ENCODE data around the gene YBX3. TPM values are rescaled to one million over a fixed set of nuclear protein-coding genes. Genes with fewer than 3 reads are reported as not detected.

The YBX3 gene
- total and polyA plus RNA-seq, 2 of the 13 experiments (the other 11 are each of a cell fraction or from before 2014, with no cell fraction given) = 77.5 to 99.6 TPM

DNA sequence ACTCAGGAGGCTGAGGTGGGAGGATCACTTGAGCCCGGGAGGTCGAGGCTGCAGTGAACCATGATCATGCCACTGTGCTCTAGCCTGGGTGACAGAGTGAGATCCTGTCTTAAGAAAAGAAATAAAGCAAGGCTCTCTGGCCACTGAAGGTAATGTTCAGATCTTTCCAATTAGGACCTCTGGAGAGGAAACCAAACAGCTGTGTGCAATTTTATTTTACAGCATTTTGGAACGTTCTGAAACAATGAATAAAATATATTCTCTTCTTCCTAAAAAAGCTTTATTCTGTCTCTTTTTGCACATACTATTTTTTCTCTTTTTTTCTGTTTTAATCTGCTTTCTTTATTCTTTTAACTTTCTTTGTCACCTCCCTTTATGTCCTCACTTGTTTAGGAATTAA lies 5.0 kb upstream of the YBX3 start:
- Histone ChIP-seq H3K4me2 (ENCODE audit: low read depth, low read length) (no peak overlapping the region), H3K27me3 (ENCODE audit: control insufficient read depth in 1 of 2, insufficient read depth in 2 of 2, low read length in 2 of 2) (peaks cover 0 to 37% of the 10 kb centered on the region in 2 experiments; a peak in 3 of 5 replicates), H3K36me3 (replicated peaks in 1 of 2; ENCODE audit: control insufficient read depth in 1 of 2, insufficient read depth in 2 of 2, low read length in 2 of 2) (no peaks in the 10 kb centered on the region), H3K9me3 (ENCODE audit: low read length) (no peaks in the 10 kb centered on the region), H3K4me1 (ENCODE audit: insufficient read depth, low read length) (peaks cover 10% of the 10 kb centered on the region), H3K79me2 (ENCODE audit: insufficient read depth, low read length) (peaks cover 4% of the 10 kb centered on the region), H3K27ac (ENCODE audit: extremely low read length, insufficient read depth, low read length) (no peak overlapping the region), H4K20me1 (ENCODE audit: insufficient read depth, low read length) (no peaks in the 10 kb centered on the region), H2AFZ (ENCODE audit: low read length) (no peak overlapping the region), H3K9ac (ENCODE audit: insufficient read depth, low read depth, low read length) (no peak overlapping the region), H3K4me3 (replicated peaks in 1 of 3; ENCODE audit: insufficient read depth in 1 of 3, low read depth in 2 of 3, low read length in 3 of 3) (no peak overlapping the region)
- no peak for DNase-seq (ENCODE audit: low spot score)
- TF ChIP-seq HMG20B (CRISPR knock-in tag; conservative IDR thresholded peaks at IDR 0.05) (no peak), NCOA1 (CRISPR knock-in tag; IDR thresholded peaks at IDR 0.05) (no peak), MBD4 (IDR thresholded peaks at IDR 0.05; ENCODE audit: borderline replicate concordance, low read length) (no peak), PRDM4 (CRISPR knock-in tag; IDR thresholded peaks at IDR 0.05; ENCODE audit: borderline replicate concordance) (no peak), MXD3 (CRISPR knock-in tag; IDR thresholded peaks at IDR 0.05) (no peak), KDM5B (CRISPR knock-in tag; IDR thresholded peaks at IDR 0.05; ENCODE audit: borderline replicate concordance) (no peak), FOXA1 (IDR thresholded peaks at IDR 0.05) (no peak), FOXA1 (CRISPR knock-in tag; IDR thresholded peaks at IDR 0.05) (no peak), ZNF207 (IDR thresholded peaks at IDR 0.05; ENCODE audit: borderline replicate concordance) (no peak), BRCA1 (CRISPR knock-in tag; IDR thresholded peaks at IDR 0.05) (no peak), PHF21A (CRISPR knock-in tag; IDR thresholded peaks at IDR 0.05) (no peak), NCOR1 (IDR thresholded peaks at IDR 0.05; ENCODE audit: borderline replicate concordance, low read length) (no peak), DR1 (CRISPR knock-in tag; IDR thresholded peaks at IDR 0.05) (no peak), MNT (IDR thresholded peaks at IDR 0.05) (no peak)
- TF ChIP-seq, protein P1, sequence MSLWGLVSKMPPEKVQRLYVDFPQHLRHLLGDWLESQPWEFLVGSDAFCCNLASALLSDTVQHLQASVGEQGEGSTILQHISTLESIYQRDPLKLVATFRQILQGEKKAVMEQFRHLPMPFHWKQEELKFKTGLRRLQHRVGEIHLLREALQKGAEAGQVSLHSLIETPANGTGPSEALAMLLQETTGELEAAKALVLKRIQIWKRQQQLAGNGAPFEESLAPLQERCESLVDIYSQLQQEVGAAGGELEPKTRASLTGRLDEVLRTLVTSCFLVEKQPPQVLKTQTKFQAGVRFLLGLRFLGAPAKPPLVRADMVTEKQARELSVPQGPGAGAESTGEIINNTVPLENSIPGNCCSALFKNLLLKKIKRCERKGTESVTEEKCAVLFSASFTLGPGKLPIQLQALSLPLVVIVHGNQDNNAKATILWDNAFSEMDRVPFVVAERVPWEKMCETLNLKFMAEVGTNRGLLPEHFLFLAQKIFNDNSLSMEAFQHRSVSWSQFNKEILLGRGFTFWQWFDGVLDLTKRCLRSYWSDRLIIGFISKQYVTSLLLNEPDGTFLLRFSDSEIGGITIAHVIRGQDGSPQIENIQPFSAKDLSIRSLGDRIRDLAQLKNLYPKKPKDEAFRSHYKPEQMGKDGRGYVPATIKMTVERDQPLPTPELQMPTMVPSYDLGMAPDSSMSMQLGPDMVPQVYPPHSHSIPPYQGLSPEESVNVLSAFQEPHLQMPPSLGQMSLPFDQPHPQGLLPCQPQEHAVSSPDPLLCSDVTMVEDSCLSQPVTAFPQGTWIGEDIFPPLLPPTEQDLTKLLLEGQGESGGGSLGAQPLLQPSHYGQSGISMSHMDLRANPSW (CRISPR knock-in tag; IDR thresholded peaks at IDR 0.05; ENCODE audit: borderline replicate concordance) = no peak
- TF ChIP-seq, protein P2, sequence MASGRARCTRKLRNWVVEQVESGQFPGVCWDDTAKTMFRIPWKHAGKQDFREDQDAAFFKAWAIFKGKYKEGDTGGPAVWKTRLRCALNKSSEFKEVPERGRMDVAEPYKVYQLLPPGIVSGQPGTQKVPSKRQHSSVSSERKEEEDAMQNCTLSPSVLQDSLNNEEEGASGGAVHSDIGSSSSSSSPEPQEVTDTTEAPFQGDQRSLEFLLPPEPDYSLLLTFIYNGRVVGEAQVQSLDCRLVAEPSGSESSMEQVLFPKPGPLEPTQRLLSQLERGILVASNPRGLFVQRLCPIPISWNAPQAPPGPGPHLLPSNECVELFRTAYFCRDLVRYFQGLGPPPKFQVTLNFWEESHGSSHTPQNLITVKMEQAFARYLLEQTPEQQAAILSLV (CRISPR knock-in tag; IDR thresholded peaks at IDR 0.05; ENCODE audit: borderline replicate concordance) = no peak
- TF ChIP-seq, protein P3, sequence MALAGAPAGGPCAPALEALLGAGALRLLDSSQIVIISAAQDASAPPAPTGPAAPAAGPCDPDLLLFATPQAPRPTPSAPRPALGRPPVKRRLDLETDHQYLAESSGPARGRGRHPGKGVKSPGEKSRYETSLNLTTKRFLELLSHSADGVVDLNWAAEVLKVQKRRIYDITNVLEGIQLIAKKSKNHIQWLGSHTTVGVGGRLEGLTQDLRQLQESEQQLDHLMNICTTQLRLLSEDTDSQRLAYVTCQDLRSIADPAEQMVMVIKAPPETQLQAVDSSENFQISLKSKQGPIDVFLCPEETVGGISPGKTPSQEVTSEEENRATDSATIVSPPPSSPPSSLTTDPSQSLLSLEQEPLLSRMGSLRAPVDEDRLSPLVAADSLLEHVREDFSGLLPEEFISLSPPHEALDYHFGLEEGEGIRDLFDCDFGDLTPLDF (CRISPR knock-in tag; IDR thresholded peaks at IDR 0.05) = no peak
- ChIA-PET POLR2A (no interaction called here), CTCF (ENCODE audit: low intra/inter-chr PET ratio, low total read pairs) (no interaction called here)
- intact Hi-C loops (cut with micrococcal nuclease; ENCODE audit: unreplicated experiment) = no loop called here
- in situ Hi-C loops (cut with HindIII; ENCODE audit: extremely low pct_ligation_motif_present, low pct_unique_long_range_greater_than_20kb) = no loop called here
- under 1% methylated on average over 3 of the region's 3 CpGs for whole genome bisulfite sequencing (ENCODE audit: low lambda C conversion rate)
- no TSS peak for BruUV-seq (replicated peaks)
- no peak for FAIRE-seq
- no peak for ATAC-seq

All from HepG2 (cell line).